Memory B cell (primary cell): ENCODE results near the gene ZCWPW1.

Source experiments
- ATAC-seq: fragments of 150-1000 bp; cut with Tn5 transposase; 2 replicates; pipeline ENCODE4 v1.10.0; 2021; ENCODE audit warnings: low read depth, mild to moderate bottlenecking, moderate library complexity
- DNase-seq, 2 donors: peaks; one replicate each; pipeline ENCODE4 v3.0.0; 2022; ENCODE audit warnings: low spot score in 2 of 2
- H3K27ac Mint-ChIP-seq: one replicate; pipeline ENCODE4 v1.8.0; 2022; ENCODE audit warnings: mild to moderate bottlenecking, moderate library complexity, mixed read lengths
- H3K27me3 Mint-ChIP-seq: one replicate; pipeline ENCODE4 v1.8.0; 2022; ENCODE audit warnings: mixed read lengths
- H3K36me3 Mint-ChIP-seq: one replicate; pipeline ENCODE4 v1.8.0; 2022; ENCODE audit warnings: mild to moderate bottlenecking, mixed read lengths
- H3K4me1 Mint-ChIP-seq: one replicate; pipeline ENCODE4 v1.8.0; 2022; ENCODE audit warnings: mixed read lengths
- H3K4me3 Mint-ChIP-seq: one replicate; pipeline ENCODE4 v1.8.0; 2022; ENCODE audit warnings: mild to moderate bottlenecking, moderate library complexity, mixed read lengths
- H3K9me3 Mint-ChIP-seq: one replicate; pipeline ENCODE4 v1.8.0; 2022; ENCODE audit warnings: mixed read lengths

Gene ZCWPW1

GRCh38 chr7:100432621-100433275 is 4.2 kb upstream of the ZCWPW1 start:
- Mint-ChIP-seq H3K27ac (no peak overlapping the region), H3K9me3 (no peaks in the 10 kb centered on the region), H3K36me3 (peaks cover 7% of the 10 kb centered on the region), H3K4me1 (peaks cover 35% of the 10 kb centered on the region), H3K27me3 (no peaks in the 10 kb centered on the region), H3K4me3 (no peak overlapping the region)
- ATAC-seq (no peak), DNase-seq (no peak)

GRCh38 chr7:100432053-100432452 is 3.5 kb upstream of the ZCWPW1 start:
- Mint-ChIP-seq H3K36me3 (peaks cover 7% of the 10 kb centered on the region), H3K9me3 (no peaks in the 10 kb centered on the region), H3K4me3 (no peak overlapping the region), H3K27ac (peak overlapping the region; percentile 62), H3K4me1 (peaks cover 35% of the 10 kb centered on the region), H3K27me3 (no peaks in the 10 kb centered on the region)
- no peak for DNase-seq
- ATAC-seq = no peak

DNA sequence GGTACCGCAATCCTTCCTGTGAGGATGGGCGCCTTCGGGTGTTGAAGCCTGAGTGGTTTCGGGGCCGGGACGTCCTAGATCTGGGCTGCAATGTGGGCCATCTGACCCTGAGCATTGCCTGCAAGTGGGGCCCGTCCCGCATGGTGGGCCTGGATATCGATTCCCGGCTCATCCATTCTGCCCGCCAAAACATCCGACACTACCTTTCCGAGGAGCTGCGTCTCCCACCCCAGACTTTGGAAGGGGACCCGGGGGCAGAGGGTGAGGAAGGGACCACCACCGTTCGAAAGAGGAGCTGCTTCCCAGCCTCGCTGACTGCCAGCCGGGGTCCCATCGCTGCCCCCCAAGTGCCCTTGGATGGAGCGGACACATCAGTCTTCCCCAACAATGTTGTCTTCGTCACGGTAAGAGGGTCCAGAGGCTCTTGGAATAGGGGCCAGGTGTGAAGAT is 2.8 kb upstream of the ZCWPW1 start:
- DNase-seq = no peak
- Mint-ChIP-seq H3K4me3 (peak overlapping the region; percentile 43), H3K27me3 (no peaks in the 10 kb centered on the region), H3K36me3 (peaks cover 7% of the 10 kb centered on the region), H3K4me1 (peaks cover 35% of the 10 kb centered on the region), H3K27ac (peak overlapping the region; percentile 62), H3K9me3 (no peaks in the 10 kb centered on the region)
- no peak for ATAC-seq

- H3K36me3 Mint-ChIP-seq = peaks cover 7% of the 10 kb centered on the region
- peak overlapping the region; percentile 97 for H3K4me3 Mint-ChIP-seq
- DNase-seq = no peak
- ATAC-seq = no peak
- no peaks in the 10 kb centered on the region for H3K9me3 Mint-ChIP-seq
- peak overlapping the region; percentile 100 for H3K27ac Mint-ChIP-seq
- H3K27me3 Mint-ChIP-seq = no peaks in the 10 kb centered on the region
- peaks cover 35% of the 10 kb centered on the region for H3K4me1 Mint-ChIP-seq
Measured at GRCh38 chr7:100430493-100431285, 2.2 kb upstream of the ZCWPW1 start.

DNA sequence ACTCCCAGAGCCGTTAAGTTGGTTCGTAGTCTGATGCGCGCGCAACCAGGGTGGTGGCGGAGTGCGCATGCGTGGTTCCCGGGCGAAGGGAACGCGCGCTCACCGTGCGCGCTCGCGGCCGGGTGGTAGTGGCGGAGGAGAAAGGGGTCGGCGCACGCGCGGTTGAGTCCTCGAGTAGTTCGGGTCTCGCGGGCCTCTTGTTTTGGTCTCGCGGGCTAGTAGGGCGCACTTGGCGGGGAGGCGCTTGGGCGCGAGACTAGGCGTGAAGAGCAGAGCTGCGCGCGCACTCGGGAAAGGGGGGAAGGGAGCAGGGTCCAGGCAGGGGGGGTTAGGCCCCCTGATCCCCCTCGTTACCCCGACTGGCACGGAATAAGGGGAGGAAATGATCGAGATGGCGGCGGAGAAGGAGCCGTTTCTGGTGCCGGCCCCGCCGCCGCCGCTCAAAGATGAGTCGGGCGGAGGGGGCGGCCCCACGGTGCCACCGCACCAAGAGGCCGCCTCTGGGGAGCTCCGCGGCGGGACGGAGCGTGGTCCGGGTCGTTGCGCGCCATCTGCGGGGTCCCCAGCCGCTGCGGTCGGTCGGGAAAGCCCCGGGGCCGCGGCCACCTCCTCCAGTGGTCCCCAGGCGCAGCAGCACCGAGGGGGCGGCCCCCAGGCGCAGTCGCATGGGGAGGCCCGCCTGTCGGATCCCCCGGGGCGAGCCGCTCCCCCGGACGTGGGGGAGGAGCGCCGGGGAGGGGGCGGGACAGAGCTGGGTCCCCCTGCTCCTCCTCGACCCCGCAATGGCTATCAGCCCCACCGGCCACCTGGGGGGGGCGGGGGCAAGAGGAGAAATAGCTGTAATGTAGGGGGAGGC is 1.4 kb upstream of the ZCWPW1 start, which contains the start of gene MEPCE:
MEPCE (plus strand) TSS at position 195 of the 856 bp plus-strand sequence; CDS start at position 383, 188 bp downstream.
- no peaks in the 10 kb centered on the region for H3K9me3 Mint-ChIP-seq
- H3K4me1 Mint-ChIP-seq = peaks cover 31% of the 10 kb centered on the region
- peak within 1 kb of the TSS; percentile 97 for H3K4me3 Mint-ChIP-seq
- peak; percentile 95 to 98 for DNase-seq
- no peaks in the 10 kb centered on the region for H3K27me3 Mint-ChIP-seq
- ATAC-seq = peak; percentile 41
- H3K27ac Mint-ChIP-seq = peak within 1 kb of the TSS; percentile 100
- H3K36me3 Mint-ChIP-seq = peaks cover 7% of the 10 kb centered on the region

DNA sequence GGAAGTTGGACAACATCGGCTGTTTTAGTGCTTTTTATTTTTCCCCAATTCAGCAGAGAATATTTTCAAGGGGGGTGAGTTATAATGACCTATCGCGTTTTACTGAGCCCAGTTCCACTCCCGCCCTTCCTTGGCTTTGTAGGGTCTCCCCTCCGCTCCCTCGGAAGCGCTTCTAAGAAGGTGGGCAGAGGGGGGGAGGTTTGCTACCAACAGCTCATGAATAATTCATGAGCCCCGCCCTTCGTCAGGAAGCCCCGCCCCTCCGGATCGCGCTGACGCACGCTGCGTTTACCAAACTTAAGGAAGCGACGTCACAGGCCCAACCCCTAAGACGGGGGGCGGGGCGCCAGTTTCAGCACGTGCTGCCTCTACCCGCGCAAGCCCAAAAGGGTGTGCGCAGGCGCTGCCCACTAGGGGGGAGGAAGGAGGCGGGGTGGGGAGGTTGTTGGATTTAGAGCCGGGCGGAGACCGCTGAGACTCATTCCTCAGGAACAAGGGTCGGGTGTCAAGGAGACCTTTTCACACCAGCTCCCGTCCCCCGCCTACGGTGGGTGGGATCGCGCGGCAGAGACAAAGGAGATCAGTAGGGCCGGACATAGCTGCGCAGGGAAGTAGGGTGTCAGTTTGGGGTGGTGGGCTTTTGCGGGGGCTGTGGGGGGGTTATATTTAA is 599 bp upstream of the ZCWPW1 start:
- Mint-ChIP-seq H3K36me3 (peaks cover 5% of the 10 kb centered on the region), H3K4me1 (peaks cover 25% of the 10 kb centered on the region), H3K27me3 (no peaks in the 10 kb centered on the region), H3K27ac (peak overlapping the region; percentile 100), H3K9me3 (no peaks in the 10 kb centered on the region), H3K4me3 (peak overlapping the region; percentile 97)
- peak; percentile 100 for DNase-seq
- peak; percentile 54 for ATAC-seq

GRCh38 chr7:100427762-100428198 is 723 bp downstream of the ZCWPW1 start:
- ATAC-seq (no peak), DNase-seq (no peak)
- H3K27ac Mint-ChIP-seq = peak overlapping the region; percentile 100
- no peaks in the 10 kb centered on the region for H3K9me3 Mint-ChIP-seq
- peak overlapping the region; percentile 97 for H3K4me3 Mint-ChIP-seq
- peaks cover 3% of the 10 kb centered on the region for H3K36me3 Mint-ChIP-seq
- peaks cover 19% of the 10 kb centered on the region for H3K4me1 Mint-ChIP-seq
- H3K27me3 Mint-ChIP-seq = no peaks in the 10 kb centered on the region

- Mint-ChIP-seq H3K27me3 (no peaks in the 10 kb centered on the region), H3K27ac (peak overlapping the region; percentile 19), H3K9me3 (no peaks in the 10 kb centered on the region), H3K4me3 (no peak overlapping the region), H3K36me3 (peaks cover 3% of the 10 kb centered on the region), H3K4me1 (peaks cover 13% of the 10 kb centered on the region)
- ATAC-seq (no peak), DNase-seq (no peak)
Measured at GRCh38 chr7:100426516-100426915, 2.0 kb downstream of the ZCWPW1 start.

DNA sequence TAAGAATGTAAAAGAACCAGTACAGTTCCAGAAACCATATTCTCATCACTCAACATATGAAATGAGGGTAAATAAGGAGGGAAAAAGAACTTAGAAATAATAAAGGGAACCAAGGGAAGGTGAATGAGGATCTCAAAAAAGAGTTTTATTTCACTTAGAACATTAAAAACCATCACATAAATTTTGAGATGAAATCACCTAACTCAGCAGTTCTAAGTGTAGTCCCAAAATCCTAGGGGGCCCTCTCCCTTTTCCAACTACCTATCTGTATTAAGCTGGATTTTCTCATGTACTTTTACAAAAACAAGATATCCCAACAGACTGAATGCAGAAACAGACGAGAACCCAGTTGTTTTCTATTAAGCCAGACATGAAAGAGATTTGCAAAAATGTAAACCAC is 3.2 kb downstream of the ZCWPW1 start:
- ATAC-seq (no peak), DNase-seq (no peak)
- no peak overlapping the region for H3K27ac Mint-ChIP-seq
- no peak overlapping the region for H3K4me3 Mint-ChIP-seq
- H3K27me3 Mint-ChIP-seq = no peaks in the 10 kb centered on the region
- H3K36me3 Mint-ChIP-seq = peaks cover 3% of the 10 kb centered on the region
- H3K9me3 Mint-ChIP-seq = no peaks in the 10 kb centered on the region
- peaks cover 6% of the 10 kb centered on the region for H3K4me1 Mint-ChIP-seq

DNA sequence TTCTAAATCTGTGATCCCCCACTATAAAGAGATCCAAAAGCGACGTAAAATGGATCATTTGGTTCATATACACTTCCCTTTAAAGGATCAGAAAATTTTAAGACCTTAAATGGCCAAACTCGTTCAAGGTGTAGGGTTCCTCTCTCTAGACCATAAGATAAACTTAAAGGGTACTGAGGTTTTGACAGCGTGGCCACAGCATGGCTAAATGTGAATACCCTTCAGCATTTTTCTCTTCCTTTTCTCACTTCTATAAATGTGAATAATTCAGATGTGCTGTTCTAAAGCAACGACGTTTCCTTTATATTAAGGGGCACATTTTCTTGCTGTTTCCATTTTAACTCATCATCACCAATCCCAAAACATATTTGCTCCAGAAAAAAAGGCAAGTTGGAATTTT is 5.2 kb downstream of the ZCWPW1 start:
- Mint-ChIP-seq H3K36me3 (peaks cover 3% of the 10 kb centered on the region), H3K4me3 (no peak overlapping the region), H3K4me1 (peaks cover 3% of the 10 kb centered on the region), H3K27ac (no peak overlapping the region), H3K27me3 (no peaks in the 10 kb centered on the region), H3K9me3 (no peaks in the 10 kb centered on the region)
- DNase-seq (no peak), ATAC-seq (no peak)

DNA sequence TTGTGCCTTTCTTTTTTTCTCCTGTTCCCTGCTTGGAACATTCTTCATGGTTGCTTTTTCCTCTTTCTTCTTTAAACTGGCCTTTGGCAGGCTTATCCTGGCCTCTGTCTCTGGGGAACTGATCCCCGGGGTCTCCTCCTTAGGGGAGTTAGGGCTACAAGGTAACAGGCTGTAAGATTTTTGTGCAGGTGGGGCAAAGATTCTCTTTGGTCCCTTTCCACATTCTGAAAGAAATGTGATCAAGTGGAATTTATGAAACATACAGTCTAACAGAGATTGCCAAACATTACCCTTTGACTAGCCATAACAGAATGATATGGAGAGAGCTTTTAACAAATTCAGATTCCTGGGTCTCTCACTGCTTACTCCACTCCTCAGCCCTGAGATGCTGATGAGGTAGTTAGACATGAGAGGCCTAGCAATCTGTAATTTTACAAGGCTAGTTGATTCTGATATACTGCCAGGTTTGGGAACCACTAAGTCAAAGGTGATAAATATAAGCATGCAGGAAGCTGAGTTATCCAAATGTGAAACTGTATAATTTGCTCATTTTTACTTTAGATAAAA is 8.8 kb downstream of the ZCWPW1 start:
- ATAC-seq (no peak), DNase-seq (no peak)
- Mint-ChIP-seq H3K27me3 (no peaks in the 10 kb centered on the region), H3K36me3 (peaks cover 8% of the 10 kb centered on the region), H3K4me3 (no peak overlapping the region), H3K4me1 (peaks cover 3% of the 10 kb centered on the region), H3K9me3 (no peaks in the 10 kb centered on the region), H3K27ac (peak overlapping the region; percentile 38)

DNA sequence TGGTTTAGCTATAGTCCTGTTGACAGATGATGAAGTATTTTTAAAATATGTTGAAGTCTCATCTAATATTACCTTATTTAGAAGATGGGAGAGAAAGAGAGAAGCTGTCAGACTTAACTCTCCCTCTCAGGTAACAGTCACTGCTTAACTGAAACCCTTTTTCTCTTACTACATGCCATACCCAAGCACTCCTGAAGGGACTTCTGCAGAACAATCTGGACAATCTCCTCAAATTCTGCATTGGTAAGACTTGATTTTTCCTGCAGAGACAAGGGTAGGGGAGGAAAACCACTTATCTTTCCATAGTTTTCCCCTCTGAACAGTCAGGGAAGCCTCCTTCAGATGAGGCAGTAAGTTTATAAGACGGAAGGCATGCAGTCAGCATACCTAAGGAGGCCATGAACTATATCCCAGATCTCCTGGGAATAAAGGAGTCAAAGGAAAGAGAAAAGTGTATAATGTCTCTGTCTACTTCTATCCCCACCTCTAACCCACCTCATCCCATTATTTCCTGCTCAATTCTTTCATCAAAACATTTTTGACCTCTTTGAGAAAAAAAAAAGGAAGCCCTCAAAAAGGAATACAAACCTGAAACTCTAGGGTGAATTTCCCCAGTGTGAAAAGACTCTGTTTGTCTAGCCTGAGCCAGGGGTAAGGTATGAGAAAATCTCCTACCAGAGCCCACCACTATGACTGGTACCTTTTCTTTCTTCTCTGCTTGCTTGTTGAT is 9.4 kb downstream of the ZCWPW1 start:
- Mint-ChIP-seq H3K27ac (no peak overlapping the region), H3K9me3 (no peaks in the 10 kb centered on the region), H3K27me3 (no peaks in the 10 kb centered on the region), H3K4me3 (no peak overlapping the region), H3K4me1 (peaks cover 3% of the 10 kb centered on the region), H3K36me3 (peaks cover 8% of the 10 kb centered on the region)
- DNase-seq (no peak), ATAC-seq (no peak)

DNA sequence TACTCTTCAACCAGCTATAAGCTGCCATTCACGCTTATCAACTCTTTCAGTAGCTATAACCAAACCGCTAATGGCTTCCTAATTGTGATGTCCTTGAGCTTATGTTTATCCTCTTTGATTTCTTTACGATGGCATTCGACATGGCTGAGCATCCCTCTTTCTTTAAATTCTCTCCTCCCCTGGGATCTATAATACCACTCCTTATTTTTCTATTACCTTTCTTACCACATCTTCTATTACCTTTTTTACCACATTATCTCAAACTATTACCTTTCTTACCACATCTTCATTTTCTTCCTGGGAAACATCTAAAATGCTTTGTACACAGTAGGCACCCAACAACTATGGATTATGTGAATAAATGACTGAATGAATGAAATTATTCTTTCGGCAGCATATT is 13.1 kb downstream of the ZCWPW1 start:
- Mint-ChIP-seq H3K27ac (no peak overlapping the region), H3K4me3 (no peak overlapping the region), H3K36me3 (peaks cover 6% of the 10 kb centered on the region), H3K27me3 (no peaks in the 10 kb centered on the region), H3K4me1 (peaks cover 10% of the 10 kb centered on the region), H3K9me3 (no peaks in the 10 kb centered on the region)
- DNase-seq (no peak), ATAC-seq (no peak)
